ENCODE results near the gene PCYT2. TPM values are rescaled to one million over a fixed set of nuclear protein-coding genes. Genes with fewer than 3 reads are reported as not detected.

Gene PCYT2
- total and polyA plus RNA-seq, 9 of the 15 experiments (the other 6 are each of a cell fraction or from before 2014, with no cell fraction given): 0.92 to 134 (median 82.5) TPM

- TF ChIP-seq IRF1 (CRISPR knock-in tag; IDR thresholded peaks at IDR 0.05; ENCODE audit: borderline replicate concordance) (no peak), ZFX (CRISPR knock-in tag; IDR thresholded peaks at IDR 0.05) (peak; percentile 62), FOS (IDR thresholded peaks at IDR 0.05; ENCODE audit: extremely low read depth, insufficient read length) (no peak), WHSC1 (IDR thresholded peaks at IDR 0.05; ENCODE audit: low read length) (no peak), NR2C2 (CRISPR knock-in tag; IDR thresholded peaks at IDR 0.05) (no peak), NR2C2 (tag; IDR thresholded peaks at IDR 0.05) (no peak), MCM3 (IDR thresholded peaks at IDR 0.05) (no peak), ZNF274 (IDR thresholded peaks at IDR 0.05; ENCODE audit: borderline replicate concordance, low read depth, low read length) (no peak), TAF15 (IDR thresholded peaks at IDR 0.05; ENCODE audit: low read depth, low read length) (0 out of 2 replicates have a peak, but pooled peaks have one; percentile 7), SREBF1 (IDR thresholded peaks at IDR 0.05; ENCODE audit: borderline replicate concordance, low read depth, low read length) (no peak), NR2F6 (CRISPR knock-in tag; IDR thresholded peaks at IDR 0.05) (no peak), MNT (conservative IDR thresholded peaks at IDR 0.05) (peak in 1 of 2 experiments; percentile 42; a peak in 2 of 4 replicates), KLF16 (IDR thresholded peaks at IDR 0.05) (no peak), RBM15 (IDR thresholded peaks at IDR 0.05; ENCODE audit: insufficient read depth, low read length) (no peak), ZC3H4 (CRISPR knock-in tag; IDR thresholded peaks at IDR 0.05; ENCODE audit: borderline replicate concordance) (peak; percentile 47; the same call in 1 of the 2 replicates), CHD4 (IDR thresholded peaks at IDR 0.05; ENCODE audit: insufficient read depth, insufficient replicate concordance, low read depth, low read length, poor library complexity, severe bottlenecking) (no peak), JUN (IDR thresholded peaks at IDR 0.05; ENCODE audit: borderline replicate concordance, low read depth, low read length) (no peak), JUN (CRISPR knock-in tag; IDR thresholded peaks at IDR 0.05; ENCODE audit: borderline replicate concordance) (peak; percentile 38; the same call in 1 of the 2 replicates), EP400 (IDR thresholded peaks at IDR 0.05) (peak; percentile 44; the same call in 1 of the 2 replicates), SRF (CRISPR knock-in tag; IDR thresholded peaks at IDR 0.05) (no peak), ZNF449 (CRISPR knock-in tag; IDR thresholded peaks at IDR 0.05) (no peak), ZNF253 (CRISPR knock-in tag; conservative IDR thresholded peaks at IDR 0.05) (no peak), KDM1A (IDR thresholded peaks at IDR 0.05) (no peak), MYC (IDR thresholded peaks at IDR 0.05; ENCODE audit: low read depth, low read length) (no peak), MYC (CRISPR knock-in tag; IDR thresholded peaks at IDR 0.05; ENCODE audit: borderline replicate concordance, low read depth) (no peak)
Observed at GRCh38 chr17:81869221-81870130, 41.7 kb downstream of the PCYT2 start (continued).
